HCT116 (cell line): ENCODE results near the gene KLHL3.

Source experiments
- CEBPB ChIP-seq: IDR thresholded peaks from 2 replicates; pipeline ENCODE4 v1.6.1; 2012; ENCODE audit warnings: low read depth
- EGR1 ChIP-seq: IDR thresholded peaks from 2 replicates; pipeline ENCODE4 v1.6.1; 2012; ENCODE audit warnings: low read depth
- ELF1 ChIP-seq: IDR thresholded peaks from 2 replicates; pipeline ENCODE4 v1.6.1; 2012; ENCODE audit warnings: low read depth, borderline replicate concordance
- EZH2 ChIP-seq: fragments of 200-600 bp; sonication (generic); IDR thresholded peaks from 2 replicates; pipeline ENCODE4 v1.6.1; 2017; ENCODE audit warnings: antibody characterized with exemption, mixed run types
- EZH2phosphoT487 ChIP-seq: fragments of 200-600 bp; IDR thresholded peaks from 2 replicates; pipeline ENCODE4 v1.6.1; 2018; ENCODE audit warnings: antibody characterized with exemption, borderline replicate concordance
- JUND ChIP-seq: IDR thresholded peaks from 2 replicates; pipeline ENCODE4 v1.6.1; 2012
- POLR2A ChIP-seq: IDR thresholded peaks from 2 replicates; pipeline ENCODE4 v1.7.0; 2011; ENCODE audit warnings: borderline replicate concordance; ENCODE audit not compliant: insufficient read depth, insufficient read length; ENCODE audit errors: extremely low read depth
- POLR2AphosphoS5 ChIP-seq: IDR thresholded peaks from 2 replicates; pipeline ENCODE4 v1.6.1; 2011; ENCODE audit warnings: mild to moderate bottlenecking, low read depth, low read length, moderate library complexity
- RAD21 ChIP-seq: IDR thresholded peaks from 2 replicates; pipeline ENCODE4 v1.6.1; 2012; ENCODE audit warnings: low read depth, mild to moderate bottlenecking
- YY1 ChIP-seq: IDR thresholded peaks from 2 replicates; pipeline ENCODE4 v1.6.1; 2011; ENCODE audit warnings: low read length, low read depth, moderate library complexity, mild to moderate bottlenecking; ENCODE audit not compliant: insufficient replicate concordance; ENCODE audit errors: extremely low read depth
- TF ChIP-seq, protein P1 (sequence below): IDR thresholded peaks from 2 replicates; pipeline ENCODE4 v1.6.1; 2012
- TF ChIP-seq, protein P2 (sequence below), 3 experiments: fragments of 200-600 bp in 1 of 3; sonication (generic) in 1 of 3; IDR thresholded peaks in 2 of 3; conservative IDR thresholded peaks in 1 of 3; 2 replicates each; pipeline ENCODE4 v1.5.1; 2012 to 2017; ENCODE audit warnings: low read depth in 2 of 3, low read length in 2 of 3, antibody characterized with exemption in 1 of 3, borderline replicate concordance in 1 of 3, control low read depth in 1 of 3, mild to moderate bottlenecking in 1 of 3, mixed read lengths in 1 of 3, mixed run types in 1 of 3, moderate library complexity in 1 of 3; ENCODE audit not compliant: insufficient read depth in 1 of 3

DNA sequence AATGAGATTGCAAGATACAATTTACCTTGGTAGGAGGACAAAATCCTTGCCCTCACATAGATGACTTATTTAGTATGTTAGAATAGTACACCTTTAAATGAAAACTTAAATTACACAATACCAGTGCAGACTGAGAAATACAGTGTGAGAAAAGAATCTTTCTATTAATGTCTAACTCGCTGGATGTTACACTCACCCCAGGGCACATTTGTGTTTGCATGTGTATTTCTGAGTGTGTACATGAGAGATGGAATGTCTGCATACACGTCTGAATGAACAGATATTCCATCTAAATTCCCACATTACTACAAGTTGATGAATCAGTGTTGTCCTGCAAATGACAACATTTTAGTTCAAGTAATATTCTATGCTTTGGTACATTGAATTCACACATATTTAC is 99.8 kb downstream of the KLHL3 start:
- TF ChIP-seq POLR2AphosphoS5: no peak
- no peak for TF ChIP-seq ELF1
- no peak for TF ChIP-seq JUND
- no peak for TF ChIP-seq YY1
- no peak for TF ChIP-seq RAD21
- TF ChIP-seq EGR1: no peak
- no peak for TF ChIP-seq CEBPB
- TF ChIP-seq, protein P1, sequence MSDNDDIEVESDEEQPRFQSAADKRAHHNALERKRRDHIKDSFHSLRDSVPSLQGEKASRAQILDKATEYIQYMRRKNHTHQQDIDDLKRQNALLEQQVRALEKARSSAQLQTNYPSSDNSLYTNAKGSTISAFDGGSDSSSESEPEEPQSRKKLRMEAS: no peak
- no peak for TF ChIP-seq POLR2A
- TF ChIP-seq, protein P2, sequence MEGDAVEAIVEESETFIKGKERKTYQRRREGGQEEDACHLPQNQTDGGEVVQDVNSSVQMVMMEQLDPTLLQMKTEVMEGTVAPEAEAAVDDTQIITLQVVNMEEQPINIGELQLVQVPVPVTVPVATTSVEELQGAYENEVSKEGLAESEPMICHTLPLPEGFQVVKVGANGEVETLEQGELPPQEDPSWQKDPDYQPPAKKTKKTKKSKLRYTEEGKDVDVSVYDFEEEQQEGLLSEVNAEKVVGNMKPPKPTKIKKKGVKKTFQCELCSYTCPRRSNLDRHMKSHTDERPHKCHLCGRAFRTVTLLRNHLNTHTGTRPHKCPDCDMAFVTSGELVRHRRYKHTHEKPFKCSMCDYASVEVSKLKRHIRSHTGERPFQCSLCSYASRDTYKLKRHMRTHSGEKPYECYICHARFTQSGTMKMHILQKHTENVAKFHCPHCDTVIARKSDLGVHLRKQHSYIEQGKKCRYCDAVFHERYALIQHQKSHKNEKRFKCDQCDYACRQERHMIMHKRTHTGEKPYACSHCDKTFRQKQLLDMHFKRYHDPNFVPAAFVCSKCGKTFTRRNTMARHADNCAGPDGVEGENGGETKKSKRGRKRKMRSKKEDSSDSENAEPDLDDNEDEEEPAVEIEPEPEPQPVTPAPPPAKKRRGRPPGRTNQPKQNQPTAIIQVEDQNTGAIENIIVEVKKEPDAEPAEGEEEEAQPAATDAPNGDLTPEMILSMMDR (IDR thresholded peaks at IDR 0.05 in 2 of 3, conservative IDR thresholded peaks at IDR 0.05 in 1 of 3; ENCODE audit: borderline replicate concordance in 1 of 3, insufficient read depth in 1 of 3, low read depth in 2 of 3, low read length in 2 of 3): no peak
- TF ChIP-seq EZH2: no peak
- no peak for TF ChIP-seq EZH2phosphoT487
